Right kidney (tissue), 1 donor: Measurements from ENCODE around the gene CES1.
"Not testable (repeated sequence)": the region's sequence is repeated elsewhere in the genome, so short reads cannot be mapped to it uniquely, and the experiment has no call there.

Experiments
- DNase-seq: peaks from one replicate; pipeline ENCODE4 v3.0.0-alpha.2; 2016

Gene CES1

DNA sequence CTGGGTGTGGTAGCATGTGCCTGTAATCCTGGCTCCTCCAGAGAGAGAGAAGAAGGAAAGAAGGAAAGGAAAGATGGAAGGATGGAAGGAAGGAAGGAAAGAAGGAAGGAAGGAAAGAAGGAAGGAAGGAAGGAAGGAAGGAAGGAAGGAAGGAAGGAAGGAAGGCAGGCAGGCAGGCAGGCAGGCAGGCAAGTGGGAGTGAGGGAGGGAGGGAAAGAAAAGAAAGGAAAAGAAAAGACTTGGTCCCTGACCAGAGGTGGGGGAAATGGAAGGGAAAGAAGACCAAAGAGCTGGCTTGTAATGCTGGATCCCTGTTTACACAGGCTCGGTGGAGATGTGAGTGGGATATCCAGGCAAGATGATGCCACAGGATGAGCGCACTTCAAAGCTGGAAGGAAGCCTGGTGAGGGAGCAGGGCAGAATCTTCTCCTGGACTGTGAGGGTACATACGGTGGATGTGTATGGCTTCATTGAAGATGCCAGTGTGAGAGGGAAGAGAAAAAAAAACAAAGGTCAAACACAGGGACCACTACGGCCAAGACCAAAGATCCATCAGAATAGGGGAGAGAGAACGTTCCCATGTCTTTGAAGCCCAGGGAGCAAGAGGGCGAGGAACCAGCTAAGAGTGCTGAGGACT, 2.1 kb downstream of the CES1 start:
- no peak for DNase-seq

DNA sequence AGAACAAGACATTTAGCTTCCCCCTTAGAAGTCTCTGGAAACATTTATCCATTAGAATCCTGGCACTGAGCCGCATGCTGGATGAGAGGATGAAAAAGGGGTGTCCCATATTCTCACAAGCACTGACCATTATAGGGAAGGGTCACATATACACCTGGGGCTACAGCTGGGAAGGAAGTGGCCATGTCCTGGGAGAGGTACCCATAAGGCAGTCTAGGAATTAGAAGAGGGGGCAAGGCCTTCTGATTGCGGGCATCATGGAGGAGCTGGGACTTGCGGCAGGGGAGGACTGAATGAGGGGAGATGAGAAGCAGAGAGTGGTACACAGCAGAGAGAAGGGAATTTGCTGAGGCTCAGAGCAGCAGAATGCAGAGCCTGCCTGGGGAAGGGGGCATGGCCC, 3.7 kb downstream of the CES1 start:
- DNase-seq: not testable (repeated sequence)

DNA sequence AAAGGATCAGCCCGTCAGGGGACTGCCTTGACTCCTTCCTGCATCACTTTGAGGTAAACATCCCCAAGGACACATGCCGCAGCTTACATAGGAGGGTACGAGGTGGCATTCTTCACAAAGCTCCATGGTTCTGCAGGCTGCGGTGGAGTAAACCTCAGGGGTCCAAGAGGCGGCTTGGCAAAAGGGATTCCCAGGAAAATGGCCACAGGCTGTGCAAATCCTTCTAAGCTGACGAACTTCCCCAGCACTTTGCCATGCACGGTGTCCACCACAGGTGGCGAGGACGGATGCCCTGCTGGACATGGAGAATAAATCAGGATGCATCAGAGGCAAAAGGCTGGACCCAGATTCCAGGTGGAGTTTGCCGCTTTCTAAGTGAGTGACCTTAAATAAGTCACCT, 4.2 kb downstream of the CES1 start:
- no peak for DNase-seq

DNA sequence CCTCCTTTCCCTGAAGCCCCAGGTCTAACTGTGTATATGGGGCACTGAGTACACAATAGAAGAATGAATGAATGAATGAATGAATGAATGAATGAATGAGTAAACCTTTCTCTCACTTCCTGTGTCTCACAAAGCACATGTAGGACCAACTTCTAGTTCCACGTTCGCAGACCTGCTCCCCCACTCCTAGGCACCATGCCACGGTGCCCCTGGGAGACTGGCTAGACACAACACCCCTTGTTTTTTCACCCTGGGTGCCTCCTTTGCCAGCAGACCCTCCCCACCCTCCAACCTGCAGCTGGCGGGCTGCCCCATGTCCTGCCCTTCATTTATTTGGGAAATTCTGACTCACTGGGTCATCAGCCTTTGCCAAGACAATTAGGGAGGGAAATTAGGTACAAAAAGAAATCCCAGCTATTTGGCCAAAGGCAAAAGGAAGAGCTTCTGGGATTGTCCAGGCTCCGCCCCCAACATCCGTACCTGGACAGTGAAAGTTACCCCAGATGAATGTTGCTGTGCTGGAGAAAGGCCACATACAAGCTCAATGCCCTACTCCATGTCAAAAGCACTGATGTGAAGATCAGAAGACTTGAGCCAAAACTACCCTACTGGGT, 7.7 kb downstream of the CES1 start:
- no peak for DNase-seq

DNA sequence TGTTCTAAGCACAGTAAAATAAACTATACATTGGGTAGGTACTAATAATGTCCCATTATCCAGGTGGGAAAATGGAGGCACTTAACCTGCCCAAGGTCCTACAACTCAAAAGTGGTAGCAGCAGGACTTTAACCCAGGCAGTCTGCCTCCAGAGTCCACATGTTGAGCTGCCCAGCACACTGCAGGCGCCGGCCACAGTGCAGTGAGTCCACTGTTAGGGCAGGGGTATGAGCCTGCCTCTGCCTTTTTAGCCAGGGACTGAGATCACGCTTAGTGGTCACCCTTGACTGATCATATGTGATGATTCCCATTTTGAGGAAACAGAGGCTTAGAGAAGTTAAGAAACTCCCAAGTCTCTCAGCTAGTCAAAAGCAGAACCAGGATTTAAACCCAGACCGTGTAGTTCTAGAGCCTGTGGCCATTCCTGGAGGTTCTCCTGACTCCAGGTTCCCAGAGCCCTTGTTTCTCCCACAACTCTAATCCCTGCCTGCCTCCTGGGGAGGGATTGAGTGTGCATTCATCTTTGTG, 8.4 kb downstream of the CES1 start:
- no peak for DNase-seq

DNA sequence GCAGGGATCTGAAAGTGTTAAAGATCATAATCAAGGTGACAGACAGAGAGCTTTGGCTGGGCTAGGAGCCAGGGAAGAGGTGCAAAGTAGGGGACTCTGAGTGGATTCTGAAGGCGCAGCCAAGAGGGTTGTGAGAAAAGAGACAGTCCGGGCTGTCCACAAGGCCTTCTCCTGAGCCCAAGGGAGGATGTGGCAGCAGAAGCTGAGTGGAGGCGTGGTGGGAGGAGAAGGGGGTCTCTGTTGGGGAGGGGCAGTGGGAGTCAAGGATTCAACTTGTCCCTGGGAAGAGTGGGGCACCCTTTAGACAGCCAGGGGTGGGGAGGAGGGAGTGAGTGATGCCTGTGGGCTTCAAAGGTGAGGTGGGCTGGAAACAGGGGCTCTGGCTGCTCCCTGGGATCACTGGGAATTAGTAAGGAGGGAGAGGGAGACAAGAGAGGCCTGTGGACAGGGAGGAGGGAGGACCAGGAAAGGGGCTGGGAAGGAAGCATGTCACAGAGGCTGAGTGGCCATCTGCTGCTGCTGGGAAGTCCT, 10.6 kb downstream of the CES1 start:
- DNase-seq: no peak

DNA sequence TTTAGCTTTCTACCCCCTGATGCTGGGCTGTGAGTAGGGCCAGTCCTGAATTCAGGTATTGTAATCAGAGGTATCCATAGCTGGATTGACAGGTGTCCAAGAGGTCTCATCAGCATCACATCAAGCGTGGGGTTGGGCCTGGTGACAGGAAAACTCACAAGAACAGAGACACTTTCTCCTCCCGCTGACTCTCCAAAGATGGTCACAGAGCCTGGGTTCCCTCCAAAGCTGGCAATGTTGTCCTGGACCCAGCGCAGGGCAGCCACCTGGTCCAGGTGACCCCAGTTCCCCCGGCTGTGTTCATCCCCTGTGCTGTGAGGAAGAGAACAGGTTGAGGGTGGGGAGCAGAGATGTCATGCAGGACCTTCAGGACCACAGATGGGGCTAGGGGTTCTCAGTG, 11.7 kb downstream of the CES1 start:
- no peak for DNase-seq

DNA sequence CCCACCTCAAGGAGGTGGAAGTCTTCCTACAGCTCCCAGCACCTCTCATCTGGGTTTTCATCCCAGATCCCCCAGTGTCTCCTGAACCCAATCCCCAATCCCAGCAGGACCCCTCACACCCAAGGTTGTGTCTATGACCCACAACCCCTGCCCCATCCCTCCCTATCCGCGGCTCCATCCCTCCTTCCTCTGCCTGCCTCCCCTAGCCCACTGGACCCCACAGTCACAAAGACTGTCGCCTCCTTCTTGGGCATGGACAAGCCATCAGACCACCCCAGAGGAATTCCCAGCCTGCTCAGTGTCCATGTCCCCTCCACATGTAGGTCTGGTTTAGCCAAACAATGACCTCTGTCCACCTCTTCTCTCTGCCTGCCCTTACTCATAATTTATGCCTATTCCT, 12.3 kb downstream of the CES1 start:
- DNase-seq: no peak

DNA sequence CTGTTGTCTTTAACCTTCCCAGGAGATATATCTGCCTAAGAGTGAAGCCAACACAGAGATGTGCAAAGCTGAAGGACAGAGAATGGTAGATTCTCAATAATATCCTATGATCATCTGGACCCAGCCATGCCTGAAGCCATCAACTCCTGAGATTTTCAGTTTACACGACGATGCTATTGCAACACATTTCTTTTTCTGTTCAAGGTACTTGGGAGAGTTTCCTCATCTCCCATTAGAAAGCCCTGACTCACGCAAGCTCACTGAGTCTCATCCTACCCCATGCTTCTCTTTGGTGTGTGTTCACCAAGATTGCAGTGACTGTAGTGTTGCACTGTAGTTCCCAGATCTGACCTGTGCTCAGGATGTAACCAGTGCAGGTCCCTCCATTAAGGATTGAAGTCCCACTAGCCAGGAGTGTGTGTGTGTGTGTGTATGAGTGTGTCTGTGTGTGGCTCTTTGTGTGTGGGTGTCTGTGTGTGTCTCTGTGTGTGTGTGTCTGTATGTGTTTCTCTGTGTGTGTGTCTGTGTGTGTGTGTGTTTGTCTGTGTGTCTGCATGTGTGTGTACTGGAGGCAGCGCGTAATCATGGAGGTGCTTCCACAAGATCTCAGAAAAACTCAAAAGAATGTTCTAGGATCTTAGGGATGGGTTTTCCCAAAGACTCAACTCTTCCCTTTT, 15.5 kb downstream of the CES1 start:
- no peak for DNase-seq

DNA sequence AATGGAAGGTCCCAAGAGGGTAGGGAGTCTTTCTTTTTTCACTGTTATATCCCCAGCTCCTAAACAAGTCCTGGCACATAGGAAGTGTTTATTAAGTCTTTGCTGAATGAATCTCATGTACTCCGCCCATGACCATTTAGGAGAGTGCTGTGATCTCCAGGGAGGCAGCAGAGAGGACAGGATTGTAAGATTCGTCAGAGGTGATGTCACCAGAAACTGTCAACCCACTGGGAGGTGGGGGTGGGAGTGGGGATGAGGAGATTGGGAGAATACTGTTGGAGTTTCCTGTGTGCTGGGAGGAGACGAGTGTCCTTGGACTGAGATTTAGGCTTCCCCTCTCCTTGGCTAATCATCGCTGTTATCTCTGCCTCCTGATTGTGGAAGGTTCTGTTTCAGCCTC, 16.7 kb downstream of the CES1 start:
- not testable (repeated sequence) for DNase-seq

DNA sequence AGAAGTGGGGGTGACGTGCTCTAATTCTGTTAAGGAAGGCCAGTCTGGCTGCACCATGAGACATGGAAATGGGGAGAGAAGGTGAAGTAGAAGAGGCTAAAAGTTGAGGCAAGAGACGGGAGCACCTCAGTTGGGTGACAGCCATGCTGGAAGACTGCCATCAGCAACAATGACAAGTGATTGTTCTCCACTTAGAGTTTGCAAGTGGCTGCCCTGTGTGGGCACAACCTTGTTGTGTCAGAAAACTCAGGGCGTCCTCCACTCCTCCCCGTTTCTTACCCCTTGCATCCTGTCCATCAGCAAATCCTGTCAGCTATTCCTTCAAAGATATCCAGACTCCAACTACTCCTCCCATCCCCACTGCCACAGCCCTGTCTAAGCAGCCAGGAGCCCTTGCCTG, 17.6 kb downstream of the CES1 start:
- no peak for DNase-seq

DNA sequence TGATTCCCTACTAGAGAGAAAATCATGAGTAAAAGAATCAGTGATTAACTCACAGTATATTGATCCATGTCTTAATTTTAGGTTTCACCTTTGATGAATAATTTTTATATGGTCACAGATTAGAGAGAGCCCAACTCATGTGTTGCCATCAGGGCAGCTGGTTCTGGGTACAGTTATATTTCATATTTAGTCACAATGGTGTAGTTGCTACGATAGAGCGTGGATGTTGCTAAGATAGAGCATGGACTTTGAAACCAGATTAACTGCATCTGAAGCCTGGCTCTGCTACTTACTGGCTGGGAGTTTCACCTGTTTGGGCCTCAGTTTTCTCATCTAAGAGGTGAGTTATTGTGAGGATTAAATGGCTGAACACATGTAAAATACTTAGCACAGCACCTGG, 18.7 kb downstream of the CES1 start:
- DNase-seq: not testable (repeated sequence)

DNA sequence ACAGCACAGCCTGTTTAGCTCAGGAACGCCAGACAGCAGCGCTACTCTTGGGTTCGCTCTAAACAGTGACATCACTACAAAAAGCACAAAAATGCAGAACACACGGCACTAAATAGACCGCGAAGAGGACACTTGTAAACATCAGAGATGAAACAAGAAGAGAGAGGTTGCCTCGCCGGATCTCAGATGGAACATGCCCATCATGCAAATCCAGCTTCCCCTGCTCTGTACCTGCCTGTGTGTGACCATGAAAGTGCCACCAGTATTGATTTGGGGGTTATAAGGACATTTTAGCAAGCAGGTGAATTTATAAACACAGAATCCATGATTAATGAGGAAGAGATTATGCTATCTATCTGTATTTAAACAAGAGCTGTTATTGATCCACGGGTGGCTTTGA, 19.2 kb downstream of the CES1 start:
- DNase-seq: not testable (repeated sequence)

DNA sequence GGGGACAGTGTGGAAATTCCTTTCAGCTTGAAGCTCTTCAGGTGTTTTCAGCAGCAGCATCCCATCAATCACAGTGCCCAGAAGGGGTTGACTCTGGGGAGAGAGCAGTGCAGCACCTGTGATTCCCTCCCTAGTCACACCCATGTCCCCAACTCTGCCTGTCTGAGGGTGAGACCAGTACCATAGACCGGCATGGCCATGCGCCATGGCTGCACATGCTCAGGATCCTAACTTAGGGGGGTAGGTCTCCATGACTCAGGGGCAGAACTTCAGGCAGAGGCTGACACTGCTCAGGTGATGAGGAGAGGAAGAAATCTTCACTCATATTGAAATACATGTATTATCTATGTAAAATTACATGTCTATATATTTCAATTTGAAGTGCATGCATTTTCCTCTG, 19.9 kb downstream of the CES1 start:
- no peak for DNase-seq

DNA sequence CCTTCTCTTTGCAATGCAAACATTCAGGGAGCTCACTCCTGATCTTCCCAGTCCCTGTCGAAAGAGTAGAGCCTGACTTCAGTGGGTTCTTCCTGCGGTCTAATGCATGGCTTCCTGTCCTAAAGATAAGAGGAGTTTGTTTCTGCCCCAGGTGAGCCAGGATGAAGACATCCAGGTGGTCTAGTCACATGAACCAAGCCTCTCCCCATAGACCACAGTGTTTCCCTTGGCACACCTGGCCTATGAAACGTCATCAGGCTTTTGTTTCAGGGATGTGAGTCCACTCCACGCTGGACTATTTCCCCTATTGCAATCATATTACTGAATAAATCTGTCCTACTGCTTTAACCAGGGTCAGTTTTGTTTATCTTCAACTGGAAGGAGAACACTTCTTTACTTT, 21.1 kb downstream of the CES1 start:
- no peak for DNase-seq

DNA sequence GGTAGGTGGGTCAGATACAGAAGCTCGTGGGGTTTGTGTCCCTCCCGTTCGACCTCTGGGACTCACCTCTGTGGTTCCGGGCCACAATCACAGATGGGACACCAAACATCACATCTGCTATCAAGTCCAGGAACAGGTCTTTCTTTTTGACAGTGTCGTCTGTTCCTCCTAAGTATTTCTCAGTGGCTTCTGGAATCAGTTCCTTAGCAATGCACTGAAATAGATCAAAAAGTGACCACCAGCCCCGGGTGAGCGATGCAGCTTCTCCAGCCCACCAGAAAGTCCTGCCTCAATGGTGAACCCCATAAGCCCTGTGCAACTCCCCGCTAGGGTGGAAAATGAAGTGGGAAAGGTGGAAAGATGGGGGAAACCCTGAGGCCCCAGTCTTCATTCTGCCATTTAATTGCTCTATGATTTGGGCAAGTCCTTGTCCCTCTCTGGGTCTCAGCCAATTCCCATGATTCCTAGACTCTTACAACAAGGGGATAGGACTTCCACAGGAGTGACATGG, 22.4 kb downstream of the CES1 start:
- no peak for DNase-seq

DNA sequence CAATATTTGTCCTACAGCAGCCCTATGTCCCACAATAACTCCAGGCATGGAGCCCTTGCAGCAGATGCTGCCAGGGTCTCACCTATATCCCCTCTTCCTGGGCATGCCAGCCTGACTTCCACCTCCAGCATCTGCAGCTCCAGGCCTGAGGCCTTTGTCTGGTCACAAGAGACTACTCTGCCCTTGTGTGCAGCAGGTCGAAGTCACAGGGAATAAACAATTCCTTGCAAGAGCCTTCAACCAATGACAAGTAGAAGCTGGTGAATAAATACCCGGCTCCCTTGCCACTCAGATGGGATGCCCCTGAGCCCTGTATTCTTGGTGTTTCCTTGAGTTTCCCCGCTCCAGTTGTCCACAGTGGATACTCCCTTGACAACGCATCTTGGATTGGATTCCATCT, 23.0 kb downstream of the CES1 start:
- no peak for DNase-seq

DNA sequence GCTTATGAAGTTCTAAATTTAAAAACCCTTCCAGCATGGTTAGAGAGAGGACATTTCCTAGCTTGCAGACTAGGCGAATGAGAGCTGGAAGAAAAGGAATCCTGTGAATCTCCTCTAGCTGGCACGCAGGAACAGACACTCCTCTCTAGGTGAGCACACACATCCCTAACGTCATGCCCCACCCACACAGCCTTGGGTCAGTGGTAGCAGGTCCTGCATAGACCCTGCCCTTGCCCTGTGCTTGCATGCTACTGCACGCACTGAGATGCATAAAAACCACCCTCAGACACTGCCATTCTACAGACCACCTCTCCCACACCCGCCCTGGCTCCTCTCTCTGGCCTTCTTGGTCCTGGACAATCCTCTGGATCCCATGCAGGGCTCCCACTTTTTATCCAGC, 23.5 kb downstream of the CES1 start:
- no peak for DNase-seq

DNA sequence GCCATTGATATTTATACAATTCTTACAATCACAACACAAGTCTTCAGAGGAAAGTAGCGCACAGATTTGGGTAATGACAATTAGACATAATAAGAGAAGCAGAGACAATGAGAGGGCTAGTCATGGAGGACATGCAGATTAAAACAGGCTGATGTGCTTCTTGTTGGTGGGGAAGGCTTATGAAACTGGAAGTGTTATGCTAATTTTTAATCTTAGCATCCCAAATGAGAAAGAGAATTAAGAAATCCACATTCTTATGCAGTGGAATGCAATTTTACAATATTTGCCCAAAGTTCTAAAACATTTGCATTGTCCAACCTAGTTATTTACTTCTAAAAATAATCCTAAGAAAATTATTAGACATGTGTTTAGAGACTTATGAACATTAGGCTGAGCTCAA, 24.6 kb downstream of the CES1 start:
- DNase-seq: not testable (repeated sequence)

DNA sequence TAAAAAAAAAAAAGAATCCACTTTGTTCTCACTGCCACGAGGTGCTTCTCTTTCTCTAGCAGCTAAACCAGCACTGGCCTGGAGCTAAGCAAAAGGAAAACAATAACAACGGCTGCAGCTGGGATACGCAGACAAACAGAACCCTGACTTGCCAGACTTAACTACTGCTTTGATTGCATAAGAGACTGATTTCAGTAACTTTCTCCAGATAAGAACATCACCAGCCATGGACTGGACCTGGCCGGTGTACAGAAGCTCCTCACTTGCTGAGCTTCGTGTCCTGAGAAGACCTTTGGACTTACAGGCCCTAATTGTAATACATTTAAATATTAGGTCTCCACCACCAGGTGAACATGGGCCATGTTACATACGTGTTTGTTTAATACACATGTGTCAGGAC, 27.8 kb downstream of the CES1 start:
- not testable (repeated sequence) for DNase-seq

DNA sequence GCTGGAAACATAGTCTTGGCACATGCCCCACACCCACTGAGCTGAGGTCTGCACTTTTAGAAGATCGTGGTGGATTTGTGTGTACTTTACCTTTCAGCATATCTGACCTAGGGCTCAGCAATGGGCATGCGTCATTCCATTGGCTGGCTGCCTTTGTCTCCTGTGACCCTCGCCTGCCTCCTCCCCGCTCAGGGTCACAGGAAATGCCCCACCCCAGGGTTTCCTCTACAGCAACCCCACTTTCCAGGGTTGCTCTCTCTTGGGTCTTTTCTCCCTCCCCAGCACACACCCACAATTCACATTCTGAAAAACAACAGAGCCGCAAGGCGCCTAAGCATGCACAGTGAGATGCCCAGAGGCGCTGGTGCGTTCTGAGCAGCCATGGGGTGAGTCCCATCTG, 29.2 kb downstream of the CES1 start:
- not testable (repeated sequence) for DNase-seq

DNA sequence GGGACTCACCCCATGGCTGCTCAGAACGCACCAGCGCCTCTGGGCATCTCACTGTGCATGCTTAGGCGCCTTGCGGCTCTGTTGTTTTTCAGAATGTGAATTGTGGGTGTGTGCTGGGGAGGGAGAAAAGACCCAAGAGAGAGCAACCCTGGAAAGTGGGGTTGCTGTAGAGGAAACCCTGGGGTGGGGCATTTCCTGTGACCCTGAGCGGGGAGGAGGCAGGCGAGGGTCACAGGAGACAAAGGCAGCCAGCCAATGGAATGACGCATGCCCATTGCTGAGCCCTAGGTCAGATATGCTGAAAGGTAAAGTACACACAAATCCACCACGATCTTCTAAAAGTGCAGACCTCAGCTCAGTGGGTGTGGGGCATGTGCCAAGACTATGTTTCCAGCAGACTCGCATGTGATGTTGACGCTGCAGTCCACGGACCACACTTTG, 39.9 kb downstream of the CES1 start:
- DNase-seq: not testable (repeated sequence)

DNA sequence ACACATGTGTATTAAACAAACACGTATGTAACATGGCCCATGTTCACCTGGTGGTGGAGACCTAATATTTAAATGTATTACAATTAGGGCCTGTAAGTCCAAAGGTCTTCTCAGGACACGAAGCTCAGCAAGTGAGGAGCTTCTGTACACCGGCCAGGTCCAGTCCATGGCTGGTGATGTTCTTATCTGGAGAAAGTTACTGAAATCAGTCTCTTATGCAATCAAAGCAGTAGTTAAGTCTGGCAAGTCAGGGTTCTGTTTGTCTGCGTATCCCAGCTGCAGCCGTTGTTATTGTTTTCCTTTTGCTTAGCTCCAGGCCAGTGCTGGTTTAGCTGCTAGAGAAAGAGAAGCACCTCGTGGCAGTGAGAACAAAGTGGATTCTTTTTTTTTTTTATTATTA, 41.4 kb downstream of the CES1 start:
- not testable (repeated sequence) for DNase-seq
